Stimulated activated CD4-positive, alpha-beta T cell treated with anti-CD3 and anti-CD28 coated beads, Interleukin-1b, Interleukin-23, amount 100 ng/mL, for 1 hour (primary cell): ENCODE results near the gene APBB2.
A peak's percentile ranks its signal among the peaks of the same experiment; 100 is the strongest.

ENCODE experiments used
- DNase-seq, 2 donors: peaks; one replicate each; pipeline ENCODE4 v3.0.0-alpha.2; 2020; ENCODE audit warnings: low read depth in 2 of 2

APBB2 gene

GRCh38 chr4:40856840-40857362 lies 357.4 kb downstream of the APBB2 start:
- peak in 1 of 2 donors; percentile 42 for DNase-seq

GRCh38 chr4:40856277-40856839 lies 358.0 kb downstream of the APBB2 start:
- DNase-seq = no peak

- DNase-seq = no peak
These were observed 363.8 kb downstream of the APBB2 start for GRCh38 chr4:40850496-40850895.

GRCh38 chr4:40848940-40849339 lies 365.4 kb downstream of the APBB2 start:
- no peak for DNase-seq

- no peak for DNase-seq
These were observed 366.1 kb downstream of the APBB2 start for GRCh38 chr4:40848251-40848650.

GRCh38 chr4:40846532-40846931 lies 367.8 kb downstream of the APBB2 start:
- no peak for DNase-seq

GRCh38 chr4:40845154-40845835 lies 369.0 kb downstream of the APBB2 start:
- no peak for DNase-seq

GRCh38 chr4:40844261-40844660 lies 370.1 kb downstream of the APBB2 start:
- DNase-seq = no peak

GRCh38 chr4:40843696-40844095 lies 370.6 kb downstream of the APBB2 start:
- no peak for DNase-seq

- no peak for DNase-seq
These were observed 371.5 kb downstream of the APBB2 start for GRCh38 chr4:40842725-40843423.

GRCh38 chr4:40842318-40842717 lies 372.0 kb downstream of the APBB2 start:
- no peak for DNase-seq

GRCh38 chr4:40840985-40841571 lies 373.3 kb downstream of the APBB2 start:
- DNase-seq = peak; percentile 18 to 68

GRCh38 chr4:40840255-40840984 lies 373.9 kb downstream of the APBB2 start:
- DNase-seq = no peak

- DNase-seq = no peak
These were observed 375.6 kb downstream of the APBB2 start for GRCh38 chr4:40838742-40839141.

GRCh38 chr4:40837094-40837870 lies 377.1 kb downstream of the APBB2 start:
- DNase-seq = no peak

- DNase-seq = no peak
These were observed 381.1 kb downstream of the APBB2 start for GRCh38 chr4:40833212-40833611.

- DNase-seq = no peak
These were observed 382.2 kb downstream of the APBB2 start for GRCh38 chr4:40832175-40832574.

GRCh38 chr4:40831146-40831907 lies 383.0 kb downstream of the APBB2 start:
- no peak for DNase-seq

- DNase-seq = no peak
These were observed 384.8 kb downstream of the APBB2 start for GRCh38 chr4:40829586-40829985.

- no peak for DNase-seq
These were observed 385.7 kb downstream of the APBB2 start for GRCh38 chr4:40828661-40829060.
